ENCODE data around the gene CXorf66.

- no peak for TF ChIP-seq ZBTB43 (CRISPR knock-in tag; IDR thresholded peaks at IDR 0.05)
- no peak for TF ChIP-seq ZNF121 (CRISPR knock-in tag; IDR thresholded peaks at IDR 0.05)
- TF ChIP-seq SMAD3 (CRISPR knock-in tag; IDR thresholded peaks at IDR 0.05; ENCODE audit: borderline replicate concordance) = no peak
- TF ChIP-seq CTCF (IDR thresholded peaks at IDR 0.05) = no peak
- TF ChIP-seq USF1 (CRISPR knock-in tag; IDR thresholded peaks at IDR 0.05) = no peak
Measured at GRCh38 chrX:139924069-139924695, 41.1 kb downstream of the CXorf66 start.
